T-helper 2 cell treated with Interferon-gamma antibody and Interleukin-4, amounts not matched to agents 5 μg/mL and 100 μg/mL, for 36 hours (primary cell): ENCODE data around the gene RBMY1B.
"Not testable (repeated sequence)": the region's sequence is repeated elsewhere in the genome, so short reads cannot be mapped to it uniquely, and the experiment has no call there.

Experiments
- DNase-seq: peaks from one replicate; pipeline ENCODE4 v3.0.0; 2021; ENCODE audit warnings: low spot score
- H3K27ac Mint-ChIP-seq: one replicate; pipeline ENCODE4 v1.8.0; 2021; ENCODE audit warnings: mild to moderate bottlenecking, mixed read lengths
- H3K27me3 Mint-ChIP-seq: one replicate; pipeline ENCODE4 v1.8.0; 2021; ENCODE audit warnings: low read depth, mixed read lengths
- H3K36me3 Mint-ChIP-seq: one replicate; pipeline ENCODE4 v1.8.0; 2021; ENCODE audit warnings: low read depth, mixed read lengths
- H3K4me1 Mint-ChIP-seq: one replicate; pipeline ENCODE4 v1.8.0; 2021; ENCODE audit warnings: low read depth, mixed read lengths
- H3K4me3 Mint-ChIP-seq: one replicate; pipeline ENCODE4 v1.8.0; 2022; ENCODE audit warnings: mild to moderate bottlenecking, moderate library complexity, mixed read lengths
- H3K9me3 Mint-ChIP-seq: one replicate; pipeline ENCODE4 v1.8.0; 2021; ENCODE audit warnings: mixed read lengths

Gene RBMY1B

DNA sequence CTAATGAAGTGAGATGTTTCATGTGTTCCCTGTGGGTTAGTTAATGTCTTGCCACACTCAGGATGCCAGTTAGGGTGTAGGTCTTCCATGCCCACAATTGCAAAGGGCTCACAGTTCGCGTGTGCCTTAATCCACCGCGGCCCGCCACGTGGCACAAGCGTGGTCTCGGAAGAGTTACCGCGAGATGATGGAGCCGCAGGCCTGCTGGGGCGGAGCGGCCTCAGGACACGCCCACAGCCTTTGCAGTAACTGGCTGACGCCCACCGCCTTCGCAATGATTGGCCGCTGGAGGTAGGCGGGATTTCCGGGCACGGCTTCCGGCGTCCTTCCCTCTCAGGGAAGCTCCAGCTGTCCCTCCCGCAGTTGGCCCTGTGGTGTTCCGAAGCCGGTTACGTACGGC lies at the start of gene RBMY1B:
RBMY1B (plus strand) TSS at position 301 of the 400 bp plus-strand sequence. CDS start 2,013 bp downstream, outside the sequence.
- not testable (repeated sequence) for H3K36me3 Mint-ChIP-seq, H3K27ac Mint-ChIP-seq, H3K4me3 Mint-ChIP-seq, DNase-seq, H3K4me1 Mint-ChIP-seq, H3K9me3 Mint-ChIP-seq, H3K27me3 Mint-ChIP-seq

DNA sequence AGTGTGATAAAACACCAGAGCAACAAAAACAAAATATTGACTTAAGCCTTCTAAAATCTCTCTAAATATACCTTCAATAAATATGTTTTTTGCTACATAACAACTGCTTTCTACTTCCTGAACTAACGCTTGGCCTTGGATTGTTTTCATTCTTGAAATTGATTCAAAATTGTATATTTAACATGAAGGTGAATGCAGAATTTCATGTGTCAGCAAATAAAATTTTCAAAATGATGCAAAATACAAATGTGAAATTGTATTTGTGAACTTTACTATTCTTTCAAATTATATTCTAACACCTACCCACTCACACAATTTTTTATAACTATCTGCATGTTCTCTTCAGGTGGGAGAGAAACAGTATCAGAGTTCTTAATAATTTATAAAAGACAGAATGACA lies 48.2 kb upstream of the RBMY1B start:
- H3K36me3 Mint-ChIP-seq, DNase-seq, H3K4me1 Mint-ChIP-seq, H3K27me3 Mint-ChIP-seq, H3K27ac Mint-ChIP-seq, H3K9me3 Mint-ChIP-seq, H3K4me3 Mint-ChIP-seq: not testable (repeated sequence)

DNA sequence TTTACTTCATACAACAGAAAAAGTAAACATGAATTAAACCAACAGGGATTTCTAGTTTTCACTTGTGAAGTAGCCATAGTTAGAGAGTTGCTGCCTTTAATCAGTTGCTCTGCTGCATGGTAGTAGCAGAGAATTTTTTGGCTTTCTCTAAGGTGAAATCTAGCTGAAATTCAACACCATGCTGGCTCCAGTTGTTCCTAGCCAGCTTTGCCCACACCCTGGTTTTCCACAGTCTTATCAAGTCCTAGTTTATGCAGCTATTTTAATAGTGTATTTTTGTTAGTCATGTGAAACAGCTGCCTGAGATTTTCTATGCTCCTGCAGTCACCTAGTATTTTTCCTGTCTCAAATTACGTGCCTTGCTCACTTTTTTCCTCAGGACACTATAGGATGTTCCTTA lies 28.2 kb upstream of the RBMY1B start:
- H3K4me3 Mint-ChIP-seq = no peak overlapping the region
- H3K27ac Mint-ChIP-seq = no peak overlapping the region
- DNase-seq = no peak
- H3K27me3 Mint-ChIP-seq = no peaks in the 10 kb centered on the region
- H3K36me3 Mint-ChIP-seq = no peaks in the 10 kb centered on the region
- H3K9me3 Mint-ChIP-seq = no peaks in the 10 kb centered on the region
- H3K4me1 Mint-ChIP-seq = no peaks in the 10 kb centered on the region

DNA sequence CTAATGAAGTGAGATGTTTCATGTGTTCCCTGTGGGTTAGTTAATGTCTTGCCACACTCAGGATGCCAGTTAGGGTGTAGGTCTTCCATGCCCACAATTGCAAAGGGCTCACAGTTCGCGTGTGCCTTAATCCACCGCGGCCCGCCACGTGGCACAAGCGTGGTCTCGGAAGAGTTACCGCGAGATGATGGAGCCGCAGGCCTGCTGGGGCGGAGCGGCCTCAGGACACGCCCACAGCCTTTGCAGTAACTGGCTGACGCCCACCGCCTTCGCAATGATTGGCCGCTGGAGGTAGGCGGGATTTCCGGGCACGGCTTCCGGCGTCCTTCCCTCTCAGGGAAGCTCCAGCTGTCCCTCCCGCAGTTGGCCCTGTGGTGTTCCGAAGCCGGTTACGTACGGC lies 23.4 kb downstream of the RBMY1B start, which contains the start of gene RBMY1A1:
RBMY1A1 (plus strand) TSS at position 301 of the 400 bp plus-strand sequence. CDS start 2,013 bp downstream, outside the sequence.
- H3K9me3 Mint-ChIP-seq, H3K36me3 Mint-ChIP-seq, H3K4me3 Mint-ChIP-seq, H3K27me3 Mint-ChIP-seq, DNase-seq, H3K4me1 Mint-ChIP-seq, H3K27ac Mint-ChIP-seq: not testable (repeated sequence)

DNA sequence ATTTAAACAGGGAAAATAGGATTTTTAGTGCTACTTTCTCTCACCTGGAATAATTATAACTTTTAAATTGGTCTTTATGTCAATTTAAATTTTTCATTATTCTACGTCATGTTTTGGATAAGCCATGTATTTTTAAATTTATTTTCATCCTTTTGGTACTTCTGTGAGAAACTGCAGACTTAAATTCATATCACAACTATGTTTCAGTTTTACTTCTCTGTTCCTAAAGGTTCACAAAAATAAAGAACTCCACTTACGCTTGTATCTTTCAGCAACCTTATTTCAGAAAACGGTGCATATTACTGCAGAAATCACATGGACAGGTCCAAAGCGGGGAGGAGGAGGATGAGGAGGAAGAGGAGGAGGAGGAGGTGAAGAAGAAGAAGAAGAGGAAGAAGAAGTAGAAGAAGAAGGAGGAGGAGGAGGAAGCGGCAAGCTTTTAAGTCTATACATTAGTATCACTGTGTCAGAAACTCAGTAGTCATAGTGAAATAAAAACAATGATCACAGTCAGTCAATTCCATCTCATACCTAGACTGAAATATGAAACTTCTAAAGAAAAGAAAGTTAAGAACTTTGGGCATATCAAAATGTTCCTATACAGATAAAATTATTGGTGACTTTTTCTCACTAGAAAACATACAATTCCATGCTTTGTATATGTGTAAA lies 48.3 kb downstream of the RBMY1B start:
- H3K4me1 Mint-ChIP-seq, H3K4me3 Mint-ChIP-seq: not testable (repeated sequence)

More for the DNA sequence above, 48.3 kb downstream of the RBMY1B start:
- not testable (repeated sequence) for H3K36me3 Mint-ChIP-seq, H3K27me3 Mint-ChIP-seq, H3K9me3 Mint-ChIP-seq, H3K27ac Mint-ChIP-seq, DNase-seq
